A673 (cell line): ENCODE measurements around the gene UBE2E2. TPM values are rescaled to one million over a fixed set of nuclear protein-coding genes. Genes with fewer than 3 reads are reported as not detected.

Experiments
- BruUV-seq: library from RNA; stranded (reverse); fragments of 400-500 nt; replicated peaks from 2 replicates; lab custom pipeline; 2021; lab: Mats Ljungman, UMichigan
- CTCF ChIA-PET: fragments of 300-600 bp; sonication (Branson Sonifier 250); formaldehyde crosslinking; loops from one replicate; lab custom pipeline; 2022; ENCODE audit warnings: antibody characterized with exemption; lab: Charles Lee
- POLR2A ChIA-PET: fragments of 300-600 bp; sonication (Branson Sonifier 250); formaldehyde crosslinking; loops from one replicate; lab custom pipeline; 2022; ENCODE audit warnings: antibody characterized with exemption; ENCODE audit not compliant: low non-redundant PET; lab: Charles Lee
- DNase-seq: peaks from one replicate; pipeline ENCODE4 v3.0.0-alpha.2; 2015; ENCODE audit warnings: low spot score
- H3K27ac ChIP-seq: fragments of 200-600 bp; sonication (generic); 2 replicates; pipeline ENCODE4 v1.5.1; 2016; ENCODE audit warnings: mixed run types, low read depth, mild to moderate bottlenecking, mixed read lengths, antibody characterized with exemption, low read length; ENCODE audit not compliant: poor library complexity, severe bottlenecking
- H3K27me3 ChIP-seq: fragments of 200-600 bp; sonication (generic); replicated peaks from 2 replicates; pipeline ENCODE4 v1.6.1; 2017; ENCODE audit warnings: mixed run types, low read depth, mild to moderate bottlenecking, mixed read lengths, antibody characterized with exemption, low read length; ENCODE audit not compliant: insufficient read depth, poor library complexity
- H3K36me3 ChIP-seq: fragments of 200-600 bp; sonication (generic); 2 replicates; pipeline ENCODE4 v1.6.1; 2016; ENCODE audit warnings: mixed run types, mild to moderate bottlenecking, mixed read lengths, antibody characterized with exemption, low read length; ENCODE audit not compliant: insufficient read depth, poor library complexity, severe bottlenecking
- H3K4me1 ChIP-seq: fragments of 200-600 bp; sonication (generic); 2 replicates; pipeline ENCODE4 v1.6.1; 2017; ENCODE audit warnings: mixed run types, mild to moderate bottlenecking, mixed read lengths, antibody characterized with exemption, low read length; ENCODE audit not compliant: insufficient read depth, poor library complexity, severe bottlenecking
- H3K4me3 ChIP-seq: fragments of 200-600 bp; sonication (generic); 2 replicates; pipeline ENCODE4 v1.5.1; 2016; ENCODE audit warnings: low read depth, mixed run types, mild to moderate bottlenecking, mixed read lengths, low read length; ENCODE audit not compliant: poor library complexity, severe bottlenecking
- H3K9me3 ChIP-seq: fragments of 200-600 bp; sonication (generic); 2 replicates; pipeline ENCODE4 v1.6.1; 2016; ENCODE audit warnings: mixed run types, low read depth, mild to moderate bottlenecking, mixed read lengths, antibody characterized with exemption, low read length; ENCODE audit not compliant: poor library complexity, severe bottlenecking
- EZH2 ChIP-seq: fragments of 200-600 bp; sonication (generic); IDR thresholded peaks from 2 replicates; pipeline ENCODE4 v1.6.1; 2017; ENCODE audit warnings: borderline replicate concordance, low read depth, mild to moderate bottlenecking, mixed read lengths, antibody characterized with exemption, low read length; ENCODE audit not compliant: poor library complexity, severe bottlenecking
- intact Hi-C: fragments of 100-400 bp; cut with micrococcal nuclease; formaldehyde crosslinking; loops from one replicate; pipeline ENCODE4 v1.10.0; 2022; ENCODE audit not compliant: unreplicated experiment
- total RNA-seq: library from RNA; stranded (reverse); gene quantifications from 2 replicates; pipeline ENCODE4 v1.2.3, GENCODE V29; 2021
- TF ChIP-seq, protein P1 (sequence below): fragments of 300-800, 200-600 bp; sonication (generic); conservative IDR thresholded peaks from 2 replicates; pipeline ENCODE4 v1.5.1; 2017; ENCODE audit warnings: low read depth, mild to moderate bottlenecking, antibody characterized with exemption, low read length, moderate library complexity, mixed read lengths

UBE2E2 gene
- total RNA-seq, 1 experiment from 2014 or later = 2.0 TPM

DNA sequence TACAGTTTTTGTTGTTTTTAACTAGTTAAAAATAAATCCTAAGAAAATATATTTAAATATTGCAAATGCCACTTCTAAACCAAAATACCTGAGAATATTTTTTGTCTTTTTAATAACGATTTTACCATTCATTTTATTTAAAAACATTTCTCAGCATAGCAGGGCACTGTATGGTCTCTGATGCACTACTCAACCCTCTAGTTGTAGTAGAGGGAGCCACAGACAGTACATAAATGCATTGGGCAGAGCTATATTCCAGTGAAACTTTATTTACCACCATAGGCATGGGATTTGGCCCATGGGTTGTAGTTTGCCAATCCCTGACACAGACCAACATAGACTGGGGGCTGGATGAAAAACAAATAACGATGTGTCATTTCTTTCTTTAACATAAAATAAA, 388.2 kb downstream of the UBE2E2 start:
- no peaks in the 10 kb centered on the region for H3K36me3 ChIP-seq

GRCh38 chr3:23592961-23593931, 390.1 kb downstream of the UBE2E2 start:
- no peaks in the 10 kb centered on the region for H3K36me3 ChIP-seq
- no peak overlapping the region for H3K27ac ChIP-seq
- no peak for DNase-seq
- no peaks in the 10 kb centered on the region for H3K4me1 ChIP-seq
- POLR2A ChIA-PET = no interaction called here
- no peak for TF ChIP-seq EZH2
- TF ChIP-seq, protein P1, sequence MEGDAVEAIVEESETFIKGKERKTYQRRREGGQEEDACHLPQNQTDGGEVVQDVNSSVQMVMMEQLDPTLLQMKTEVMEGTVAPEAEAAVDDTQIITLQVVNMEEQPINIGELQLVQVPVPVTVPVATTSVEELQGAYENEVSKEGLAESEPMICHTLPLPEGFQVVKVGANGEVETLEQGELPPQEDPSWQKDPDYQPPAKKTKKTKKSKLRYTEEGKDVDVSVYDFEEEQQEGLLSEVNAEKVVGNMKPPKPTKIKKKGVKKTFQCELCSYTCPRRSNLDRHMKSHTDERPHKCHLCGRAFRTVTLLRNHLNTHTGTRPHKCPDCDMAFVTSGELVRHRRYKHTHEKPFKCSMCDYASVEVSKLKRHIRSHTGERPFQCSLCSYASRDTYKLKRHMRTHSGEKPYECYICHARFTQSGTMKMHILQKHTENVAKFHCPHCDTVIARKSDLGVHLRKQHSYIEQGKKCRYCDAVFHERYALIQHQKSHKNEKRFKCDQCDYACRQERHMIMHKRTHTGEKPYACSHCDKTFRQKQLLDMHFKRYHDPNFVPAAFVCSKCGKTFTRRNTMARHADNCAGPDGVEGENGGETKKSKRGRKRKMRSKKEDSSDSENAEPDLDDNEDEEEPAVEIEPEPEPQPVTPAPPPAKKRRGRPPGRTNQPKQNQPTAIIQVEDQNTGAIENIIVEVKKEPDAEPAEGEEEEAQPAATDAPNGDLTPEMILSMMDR = no peak
- no peak overlapping the region for H3K4me3 ChIP-seq
- H3K27me3 ChIP-seq = no peaks in the 10 kb centered on the region
- CTCF ChIA-PET = no interaction called here
- no peaks in the 10 kb centered on the region for H3K9me3 ChIP-seq
- intact Hi-C loops = no loop called here
- no TSS peak for BruUV-seq

More for the DNA sequence above, 388.2 kb downstream of the UBE2E2 start:
- no peak for DNase-seq
- Histone ChIP-seq H3K27me3 (no peaks in the 10 kb centered on the region), H3K27ac (no peak overlapping the region), H3K4me3 (no peak overlapping the region), H3K4me1 (no peaks in the 10 kb centered on the region), H3K9me3 (no peaks in the 10 kb centered on the region)
- ChIA-PET CTCF (no interaction called here), POLR2A (no interaction called here)
- intact Hi-C loops = no loop called here
- no TSS peak for BruUV-seq
- TF ChIP-seq, protein P1 = no peak
- no peak for TF ChIP-seq EZH2

DNA sequence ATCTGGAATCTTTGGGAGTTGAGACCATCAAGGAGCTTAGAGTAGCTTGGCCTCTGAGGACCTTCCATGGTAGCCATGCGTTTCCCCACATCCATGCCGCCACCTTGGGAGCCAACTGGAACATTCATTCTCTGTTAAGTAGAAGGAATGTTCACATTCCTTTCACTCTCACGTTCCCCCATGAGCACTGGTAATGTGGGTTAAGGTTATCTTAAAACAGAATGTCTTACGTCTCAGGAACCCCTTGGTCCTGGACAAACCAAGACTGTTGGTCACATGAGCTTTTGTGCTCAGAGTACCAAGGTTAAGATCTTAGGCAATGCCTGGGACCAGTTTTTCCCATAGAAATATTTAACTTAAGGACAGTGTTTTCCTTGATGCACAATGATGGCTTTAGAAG, 390.9 kb downstream of the UBE2E2 start:
- DNase-seq = no peak
- no peak overlapping the region for H3K27ac ChIP-seq
- POLR2A ChIA-PET = no interaction called here
- no peaks in the 10 kb centered on the region for H3K27me3 ChIP-seq
- H3K4me1 ChIP-seq = no peaks in the 10 kb centered on the region
- H3K36me3 ChIP-seq = no peaks in the 10 kb centered on the region
- H3K4me3 ChIP-seq = no peak overlapping the region
- BruUV-seq = no TSS peak
- no peaks in the 10 kb centered on the region for H3K9me3 ChIP-seq
- intact Hi-C loops = no loop called here
- CTCF ChIA-PET = no interaction called here
- no peak for TF ChIP-seq EZH2
- TF ChIP-seq, protein P1 = no peak
